Measurements from ENCODE around the gene RASA4B. TPM values are rescaled to one million over a fixed set of nuclear protein-coding genes. Genes with fewer than 3 reads are reported as not detected.
"Not testable (repeated sequence)": the region's sequence is repeated elsewhere in the genome, so short reads cannot be mapped to it uniquely, and the experiment has no call there.

The RASA4B gene
- polyA plus RNA-seq, 1 donor: 20.7 TPM

DNA sequence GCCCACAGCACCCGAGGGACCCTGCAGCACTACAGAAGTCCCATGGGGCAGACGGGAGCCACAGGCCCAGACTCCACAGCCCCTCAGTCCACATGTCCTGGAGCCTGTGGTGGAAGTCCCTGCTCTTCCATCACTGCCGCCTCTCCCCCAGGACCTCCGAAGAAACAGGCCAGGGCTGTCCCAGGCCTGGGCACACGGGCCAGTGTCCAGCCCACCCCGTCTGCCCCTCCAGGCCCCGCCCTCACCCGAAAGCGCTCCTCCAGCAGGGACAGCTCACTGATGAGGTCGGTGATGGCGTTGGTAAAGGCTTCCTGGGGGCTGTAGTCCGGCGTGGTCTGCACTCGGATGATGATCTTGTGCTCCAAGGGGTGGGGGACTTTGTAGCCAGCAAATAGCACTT lies 43.5 kb downstream of the RASA4B start:
- not testable (repeated sequence) for DNase-seq (ENCODE audit: low read depth)

DNA sequence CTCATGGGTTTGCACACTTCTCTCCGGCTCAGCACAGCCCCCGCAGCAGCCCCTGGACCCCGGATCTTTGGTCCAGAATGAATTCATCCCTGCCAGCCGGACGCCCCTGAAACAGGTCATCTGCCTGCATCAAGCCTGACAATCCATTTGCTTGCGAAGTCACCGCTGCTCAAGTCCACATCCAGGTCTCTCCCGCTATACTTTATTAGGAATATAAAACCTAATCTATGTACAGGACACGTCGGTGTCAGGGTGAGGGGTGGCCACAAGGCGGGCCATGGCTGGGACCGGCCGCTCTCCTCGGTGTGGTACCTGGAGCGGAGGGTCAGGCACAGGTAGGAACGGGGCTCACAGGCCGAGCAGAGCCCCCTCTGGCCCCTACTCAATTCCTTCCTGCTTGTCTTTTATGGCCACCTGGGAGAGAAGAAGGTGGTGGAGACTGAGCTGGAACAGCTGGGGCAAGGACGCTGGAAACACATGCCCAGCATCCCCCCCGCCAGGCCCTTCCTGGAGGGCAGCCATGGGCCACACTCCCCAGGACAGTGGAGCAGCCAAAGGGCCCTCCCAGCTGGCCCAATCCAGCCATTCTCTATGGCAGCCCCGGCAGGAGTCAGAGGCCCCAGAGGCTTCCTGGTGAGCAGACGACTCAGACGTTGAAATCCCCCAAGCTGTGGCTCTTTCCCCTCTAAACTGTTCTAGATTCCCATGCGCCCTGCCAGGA lies 44.1 kb downstream of the RASA4B start:
- DNase-seq (ENCODE audit: low read depth): no peak

DNA sequence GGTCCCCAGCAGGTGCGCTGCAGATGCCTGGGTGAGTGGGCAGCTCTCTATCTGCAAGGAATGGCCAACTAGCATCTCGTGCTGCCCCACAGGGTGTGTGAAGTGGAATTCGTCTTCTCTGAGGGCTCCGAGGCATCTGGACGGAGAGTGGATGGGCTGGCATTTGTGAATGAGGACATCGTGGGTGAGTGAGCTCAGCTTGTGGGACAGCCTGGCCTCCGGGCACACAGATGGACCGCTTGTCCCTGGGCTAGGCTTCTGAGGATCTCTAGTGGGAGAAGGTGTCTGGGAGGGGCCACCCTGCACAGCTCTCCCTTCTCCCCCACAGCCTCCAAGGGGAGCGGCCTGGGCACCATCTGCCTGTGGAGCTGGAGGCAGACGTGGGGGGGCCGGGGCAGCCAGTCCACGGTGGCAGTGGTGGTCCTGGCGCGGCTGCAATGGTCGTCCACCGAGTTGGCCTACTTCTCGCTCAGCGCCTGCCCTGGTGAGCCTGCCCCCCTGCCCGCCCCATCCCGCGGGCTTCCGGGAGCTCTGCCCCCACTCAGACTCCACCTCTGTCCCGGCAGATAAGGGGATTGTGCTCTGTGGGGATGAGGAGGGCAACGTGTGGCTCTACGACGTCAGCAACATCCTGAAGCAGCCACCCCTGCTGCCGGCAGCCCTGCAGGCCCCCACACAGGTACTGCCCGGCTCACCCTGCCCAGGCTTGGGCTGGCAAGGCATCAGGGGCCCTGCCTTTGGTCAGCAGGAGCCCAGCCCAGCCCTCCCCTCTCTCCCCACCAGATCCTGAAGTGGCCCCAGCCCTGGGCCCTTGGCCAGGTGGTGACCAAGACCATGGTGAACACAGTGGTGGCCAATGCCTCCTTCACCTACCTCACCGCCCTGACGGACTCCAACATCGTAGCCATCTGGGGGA lies 45.2 kb downstream of the RASA4B start:
- no peak for DNase-seq (ENCODE audit: low read depth)

DNA sequence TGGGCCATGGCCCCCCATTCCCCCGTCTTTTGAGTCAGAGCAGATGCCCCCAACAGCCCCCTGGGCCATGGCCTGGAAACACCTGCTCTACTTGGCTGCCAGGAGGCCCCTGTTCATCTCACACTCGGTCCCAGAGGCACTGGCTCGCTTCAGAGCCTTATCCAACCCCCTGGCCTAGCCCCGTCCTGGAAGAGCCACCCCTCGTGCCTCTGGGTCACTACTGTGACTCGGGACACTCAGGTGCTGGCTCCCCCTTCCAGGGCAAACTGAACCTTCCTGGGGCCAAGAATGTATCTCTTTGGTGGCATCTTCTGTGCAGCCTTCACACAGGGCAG lies 45.8 kb downstream of the RASA4B start:
- DNase-seq (ENCODE audit: low read depth): no peak

DNA sequence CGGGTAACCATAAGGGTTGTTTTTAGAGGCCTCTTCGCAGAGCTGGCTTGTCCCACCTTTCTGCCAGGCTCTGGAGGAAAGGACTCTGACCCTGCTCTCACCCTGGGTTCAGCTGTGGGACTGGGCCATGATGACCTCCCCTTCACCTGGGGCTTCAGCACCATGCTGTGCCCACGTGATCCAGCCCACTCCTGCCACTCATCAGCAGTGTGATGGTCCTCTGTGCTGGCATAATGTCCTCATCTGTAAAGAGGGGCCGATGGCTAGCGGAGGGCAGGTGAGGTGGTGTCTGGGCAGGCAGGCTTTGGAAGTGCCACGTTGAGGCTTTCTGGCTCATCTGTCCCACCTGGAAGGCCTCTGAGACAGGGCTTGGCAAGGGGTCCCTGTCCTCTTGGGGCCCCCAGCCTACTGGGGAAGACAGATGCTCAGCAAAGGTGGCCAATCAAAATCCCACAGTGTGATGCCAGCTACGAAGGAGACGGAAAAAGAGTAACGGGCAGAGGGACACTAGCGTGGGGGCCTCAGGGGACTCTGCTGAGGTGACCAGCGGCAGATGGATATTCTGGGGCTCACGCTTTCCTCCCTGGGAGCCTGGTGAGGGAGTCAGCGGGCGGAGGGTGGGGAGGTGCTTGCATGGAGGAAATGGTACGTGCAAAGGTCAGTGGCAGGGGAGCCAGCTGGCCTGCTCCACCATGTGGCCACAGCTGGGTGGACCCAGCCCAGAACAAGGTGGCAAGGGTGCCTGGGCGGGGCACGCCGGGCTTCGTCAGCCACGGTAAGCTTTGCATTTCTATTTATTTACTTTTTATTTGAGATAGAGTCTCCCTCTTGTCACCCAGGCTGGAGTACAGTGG lies 47.4 kb downstream of the RASA4B start:
- no peak for DNase-seq (ENCODE audit: low read depth)

DNA sequence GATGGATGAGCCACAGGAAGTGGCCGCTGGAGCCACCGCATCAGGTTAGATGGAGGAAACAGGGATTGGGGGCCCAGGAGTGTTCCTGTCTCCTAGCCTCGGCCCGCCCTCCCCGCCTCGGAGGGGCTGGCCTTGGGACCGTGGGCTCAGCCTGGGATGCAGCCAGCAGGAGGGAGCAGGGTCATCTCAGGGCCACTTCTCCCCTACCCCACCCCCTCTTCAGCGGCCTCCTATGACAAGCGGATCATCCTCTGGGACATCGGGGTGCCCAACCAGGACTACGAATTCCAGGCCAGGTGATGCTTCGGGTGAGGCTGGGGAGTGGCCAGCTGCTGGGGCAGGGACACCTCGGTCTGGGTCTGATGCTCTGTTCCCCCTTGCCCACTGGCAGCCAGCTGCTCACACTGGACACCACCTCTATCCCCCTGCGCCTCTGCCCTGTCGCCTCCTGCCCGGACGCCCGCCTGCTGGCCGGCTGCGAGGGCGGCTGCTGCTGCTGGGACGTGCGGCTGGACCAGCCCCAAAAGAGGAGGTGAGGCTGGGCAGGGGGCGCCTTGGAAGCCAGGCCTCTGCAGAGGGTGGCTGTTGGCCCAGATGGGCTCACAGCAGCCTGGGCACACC lies 48.1 kb downstream of the RASA4B start:
- DNase-seq (ENCODE audit: low read depth): no peak

DNA sequence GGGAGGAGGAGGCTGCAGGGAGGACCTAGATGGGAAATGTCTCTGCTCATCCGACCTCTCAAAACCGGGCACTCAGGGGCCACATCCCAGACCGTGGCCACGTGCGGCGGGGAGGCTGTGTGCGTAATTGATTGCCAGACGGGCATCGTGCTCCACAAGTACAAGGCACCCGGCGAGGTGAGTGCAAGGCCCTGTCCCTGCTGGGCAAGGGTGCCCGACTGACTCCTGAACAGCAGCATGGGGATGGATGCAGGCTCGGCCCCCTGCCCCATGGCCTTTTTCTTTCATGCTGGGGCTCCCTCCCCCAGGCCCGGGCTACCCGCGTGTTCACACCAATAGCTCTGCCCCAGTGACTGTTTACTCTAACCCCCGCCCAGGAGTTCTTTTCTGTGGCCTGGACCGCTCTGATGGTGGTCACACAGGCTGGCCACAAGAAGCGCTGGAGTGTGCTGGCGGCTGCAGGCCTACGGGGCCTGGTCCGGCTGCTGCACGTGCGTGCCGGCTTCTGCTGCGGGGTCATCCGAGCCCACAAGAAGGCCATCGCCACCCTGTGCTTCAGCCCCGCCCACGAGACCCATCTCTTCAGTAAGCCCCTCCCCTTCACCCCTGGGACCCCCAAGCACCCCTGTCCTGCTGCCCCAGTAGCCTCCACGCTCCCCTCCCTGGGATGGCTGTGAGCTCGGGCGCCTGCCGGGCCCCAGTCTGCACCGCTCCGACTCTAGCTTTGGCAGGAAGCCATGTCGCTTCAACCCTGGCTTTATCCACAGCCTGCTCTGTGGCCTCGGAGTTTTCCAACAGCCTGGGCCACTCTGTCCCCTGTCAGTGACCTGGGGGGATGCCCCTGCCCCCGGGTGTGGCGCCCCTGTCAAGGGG lies 48.9 kb downstream of the RASA4B start:
- DNase-seq (ENCODE audit: low read depth): no peak

DNA sequence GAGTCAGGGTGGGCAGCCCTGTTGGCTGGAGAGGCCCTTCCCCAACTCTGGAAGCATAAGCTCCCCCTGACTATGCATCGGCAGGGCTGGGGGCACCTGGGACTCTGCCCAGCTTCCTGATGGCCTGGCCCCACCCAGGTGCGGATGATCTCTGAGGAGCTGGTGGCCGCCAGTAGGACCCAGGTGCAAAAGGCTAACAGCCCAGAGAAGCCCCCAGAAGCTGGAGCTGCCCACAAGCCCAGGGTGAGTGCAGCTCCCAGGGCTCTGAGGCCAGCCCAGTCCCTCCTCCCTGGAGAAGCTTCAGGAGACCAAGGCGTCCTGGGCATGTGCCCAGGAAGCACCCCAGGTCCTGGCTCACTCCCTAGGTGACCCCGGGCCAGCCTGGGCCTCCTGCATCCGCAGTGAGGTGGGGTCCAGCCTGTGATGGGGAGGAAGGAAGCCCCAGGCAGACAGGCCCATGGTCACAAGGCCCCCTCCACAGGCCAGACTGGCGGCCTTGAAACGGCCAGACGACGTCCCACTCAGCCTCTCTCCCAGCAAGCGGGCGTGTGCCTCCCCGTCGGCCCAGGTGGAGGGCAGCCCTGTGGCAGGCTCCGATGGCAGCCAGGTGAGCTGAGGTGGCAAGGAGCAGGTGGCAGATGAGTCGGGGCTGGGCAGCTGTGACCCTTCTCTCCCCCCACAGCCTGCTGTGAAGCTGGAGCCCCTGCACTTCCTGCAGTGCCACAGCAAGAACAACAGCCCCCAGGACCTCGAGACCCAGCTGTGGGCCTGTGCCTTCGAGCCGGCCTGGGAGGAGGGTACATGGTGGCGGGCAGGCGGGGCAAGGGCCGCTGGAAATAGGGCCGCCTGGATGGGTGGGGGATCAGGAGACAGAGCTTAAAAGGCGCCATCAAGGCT lies 49.7 kb downstream of the RASA4B start:
- DNase-seq (ENCODE audit: low read depth): no peak

DNA sequence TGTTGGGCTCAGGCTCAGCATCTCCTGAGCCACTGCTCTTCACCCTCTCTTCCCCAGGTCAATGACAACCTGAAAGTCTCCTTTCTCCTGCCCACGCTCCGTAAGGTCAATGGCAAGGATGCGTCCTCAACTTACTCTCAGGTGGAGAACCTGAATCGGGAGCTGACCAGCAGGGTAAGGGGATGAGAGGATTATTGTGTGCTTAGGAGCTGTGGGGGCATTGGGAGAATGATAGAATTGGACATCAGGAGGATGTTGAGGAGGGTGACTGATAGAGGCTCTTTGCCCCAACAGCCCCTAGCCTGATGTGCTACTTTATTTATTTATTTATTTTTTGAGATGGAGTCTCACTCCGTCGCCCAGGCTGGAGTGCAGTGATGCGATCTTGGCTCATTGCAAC lies 51.5 kb downstream of the RASA4B start:
- no peak for DNase-seq (ENCODE audit: low read depth)

DNA sequence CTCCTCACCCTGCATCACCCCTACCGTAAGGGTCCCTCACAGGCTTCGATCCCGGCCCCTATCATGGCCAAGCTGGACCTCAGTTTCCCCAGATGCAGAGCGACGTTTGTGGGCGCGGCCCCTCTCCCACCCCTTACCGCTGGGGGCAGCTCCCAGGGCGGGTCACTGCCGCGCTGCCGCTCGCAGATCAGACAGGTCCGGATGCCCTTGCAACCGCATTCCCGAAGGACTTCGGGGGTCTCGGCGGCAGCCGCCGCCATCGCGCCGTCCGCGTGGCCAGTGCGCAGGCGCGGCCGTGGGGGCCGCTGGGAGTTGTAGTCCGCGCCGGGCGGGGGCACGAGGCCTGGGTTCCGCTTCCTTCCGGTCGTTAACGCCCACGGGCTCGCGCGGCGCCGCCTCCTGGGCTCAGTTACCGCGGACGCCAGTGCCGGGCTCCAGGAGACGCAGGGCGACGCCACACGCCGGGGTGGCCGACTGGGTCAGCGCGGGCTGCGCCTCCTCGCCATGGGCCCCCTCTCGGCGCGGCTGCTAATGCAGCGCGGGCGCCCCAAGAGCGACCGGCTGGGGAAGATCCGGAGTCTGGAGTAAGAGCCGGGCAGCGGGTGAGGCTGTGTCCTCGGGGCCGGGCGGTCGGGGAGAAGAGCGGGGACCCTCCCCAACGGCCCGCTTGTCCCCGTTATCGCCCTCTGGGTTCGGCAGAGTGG lies 52.8 kb downstream of the RASA4B start, which contains the start of the genes ALKBH4 and LRWD1:
TSS of gene ALKBH4 (minus strand) at position 287 of the 704 bp plus-strand sequence. CDS start at position 260, 27 bp downstream.
TSS of gene LRWD1 (plus strand) at position 408 of the 704 bp plus-strand sequence. CDS start at position 505, 97 bp downstream.
- peak; percentile 65 for DNase-seq (ENCODE audit: low read depth)

DNA sequence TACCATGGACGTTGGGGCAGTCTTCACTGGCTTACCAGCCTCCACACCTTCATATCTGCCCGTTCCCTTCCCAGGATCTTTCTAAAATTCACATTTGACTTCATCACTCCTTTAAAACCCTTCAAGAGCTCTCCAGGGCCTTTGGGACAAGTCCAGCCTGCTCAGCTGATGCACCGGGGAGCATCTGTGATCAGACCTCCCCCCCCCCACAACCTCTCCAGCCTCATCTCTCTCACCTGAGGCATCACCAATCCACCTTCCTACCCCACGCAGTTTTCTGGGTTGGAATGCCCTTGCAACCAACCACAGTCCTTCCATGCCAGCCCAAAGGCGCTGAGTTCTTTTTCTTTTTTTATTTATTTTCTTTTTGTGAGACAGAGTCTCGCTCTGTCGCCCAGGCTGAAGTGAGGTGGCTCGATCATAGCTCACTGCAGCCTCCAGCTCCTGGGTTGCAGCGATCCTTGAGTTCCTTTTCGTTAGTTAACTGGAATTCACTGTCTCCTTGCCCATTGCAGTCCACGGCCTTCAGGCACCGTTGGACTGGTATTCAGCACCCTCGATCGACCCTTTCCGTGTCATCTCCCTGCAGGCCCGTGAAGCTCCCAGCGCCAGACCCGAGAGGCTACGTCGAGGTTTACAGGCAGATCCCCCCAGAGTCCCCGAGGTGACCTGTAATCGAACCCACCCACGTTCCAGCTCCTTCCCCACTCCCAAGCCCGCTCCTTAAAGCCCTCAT lies 53.6 kb downstream of the RASA4B start:
- no peak for DNase-seq (ENCODE audit: low read depth)

DNA sequence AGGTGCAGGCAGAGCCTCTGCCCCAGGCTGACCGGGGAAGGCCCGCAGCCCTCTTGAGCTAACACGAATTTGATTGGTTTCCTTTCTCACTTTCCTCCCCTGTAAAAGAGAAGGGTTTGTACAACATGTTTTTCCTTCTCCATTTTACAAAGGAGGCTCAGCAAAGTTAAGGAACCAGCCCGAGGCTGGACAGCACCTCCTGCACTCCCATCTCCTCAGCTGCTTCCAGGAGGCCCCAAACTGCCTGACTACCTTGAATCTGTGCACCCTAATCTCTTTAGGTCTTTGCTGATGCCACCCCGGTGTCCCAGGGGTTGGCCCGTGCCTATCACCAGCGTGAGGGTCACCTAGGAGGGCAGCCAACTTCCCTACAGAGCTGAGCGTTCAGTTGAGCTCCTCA lies 57.1 kb downstream of the RASA4B start:
- DNase-seq (ENCODE audit: low read depth): no peak

DNA sequence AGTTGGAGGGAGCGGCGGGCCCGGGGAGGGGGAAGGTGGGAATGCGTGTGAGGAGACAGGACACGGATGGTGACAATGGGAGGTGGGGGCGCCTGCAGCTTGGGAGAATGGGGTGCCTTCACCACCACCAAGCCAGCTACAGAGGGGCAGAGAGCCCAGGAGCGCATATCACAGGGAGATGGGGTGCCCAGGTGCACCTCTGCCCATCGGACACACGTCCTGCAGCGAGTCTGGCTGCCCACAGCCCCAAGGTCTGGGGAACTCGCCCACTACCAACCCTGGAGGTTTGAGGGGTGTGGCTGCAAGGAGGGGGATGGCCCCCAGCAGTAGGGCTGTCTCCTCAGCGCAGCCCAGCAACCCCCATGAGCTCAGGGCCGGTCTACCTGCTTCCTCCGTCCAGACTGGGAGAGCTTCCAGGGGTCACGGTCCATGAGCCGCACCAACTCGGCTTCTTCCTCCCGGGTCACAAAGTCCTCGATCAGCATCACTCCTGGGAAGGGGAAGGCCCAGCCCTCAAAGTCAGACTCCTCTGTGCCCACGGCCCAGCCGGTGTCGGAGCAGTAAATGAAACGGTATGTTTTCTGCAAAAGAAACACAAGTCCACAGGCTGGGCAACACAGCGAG lies 58.2 kb downstream of the RASA4B start:
- DNase-seq (ENCODE audit: low read depth): no peak

DNA sequence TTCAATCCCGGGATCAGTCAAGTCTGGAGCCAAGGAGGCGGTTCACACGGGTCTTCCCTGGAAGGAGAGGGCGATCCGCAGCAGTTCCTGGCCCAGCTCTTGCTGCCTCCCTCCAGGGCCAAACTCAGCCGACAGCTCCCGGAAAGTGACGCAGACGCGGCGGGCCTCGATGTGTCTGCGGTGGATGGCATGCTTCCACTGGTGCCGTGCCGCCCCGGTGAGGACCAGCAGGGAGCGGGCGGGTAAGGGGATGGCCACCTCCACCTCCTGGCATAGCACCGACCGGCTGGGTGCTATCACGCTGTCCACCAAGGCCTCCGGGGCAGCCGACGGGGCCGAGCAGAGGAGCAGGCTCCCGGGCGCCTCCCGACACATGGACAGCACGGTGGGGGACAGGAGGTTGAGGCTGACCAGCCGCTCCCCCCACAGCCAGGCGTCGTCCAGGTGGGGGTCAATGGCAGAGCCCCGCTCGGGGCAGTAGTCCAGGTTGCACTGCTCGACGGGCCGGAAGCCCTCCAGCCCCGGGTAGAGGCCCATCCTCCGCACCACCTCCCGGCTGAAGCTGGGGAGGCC lies 60.1 kb downstream of the RASA4B start:
- no peak for DNase-seq (ENCODE audit: low read depth)

DNA sequence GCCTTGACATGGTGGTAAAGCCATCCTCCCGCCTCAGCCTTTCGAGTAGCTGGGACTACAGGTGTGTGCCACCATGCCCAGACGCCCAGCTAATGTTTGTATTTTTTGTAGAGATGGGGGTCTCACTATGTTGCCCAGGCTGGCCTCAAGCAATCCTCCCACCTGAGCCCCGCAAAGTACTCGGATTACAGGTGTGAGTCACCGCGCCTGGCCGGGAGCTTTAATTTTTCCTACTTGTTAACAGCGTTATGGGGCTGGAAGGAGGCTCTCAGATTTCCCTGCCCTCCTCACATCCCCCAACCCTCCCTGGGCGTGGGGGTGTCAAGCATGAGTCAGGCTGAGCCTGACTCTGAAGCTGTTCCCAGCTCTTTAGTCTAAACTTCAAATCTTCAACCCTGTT lies 61.2 kb downstream of the RASA4B start:
- no peak for DNase-seq (ENCODE audit: low read depth)

DNA sequence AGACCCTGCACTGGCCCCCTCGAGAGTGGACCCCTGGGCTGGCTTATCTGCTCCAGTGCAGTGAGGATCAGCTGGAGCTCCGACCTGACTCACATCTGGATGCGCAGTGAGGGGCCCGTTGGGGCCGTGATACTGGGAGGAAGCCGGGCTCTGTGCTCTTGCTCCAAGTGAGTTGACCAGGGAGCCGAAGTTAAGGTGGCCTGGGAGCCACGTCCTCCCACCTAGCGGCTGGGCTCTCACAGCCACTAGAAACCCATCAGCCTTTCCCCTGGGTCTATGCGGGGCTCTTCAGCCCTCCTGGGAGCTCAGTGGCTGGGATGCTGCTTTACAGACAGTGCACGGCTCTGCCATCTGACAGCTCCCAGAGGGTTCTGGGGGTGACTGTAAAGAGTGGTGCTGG lies 62.0 kb downstream of the RASA4B start:
- no peak for DNase-seq (ENCODE audit: low read depth)

DNA sequence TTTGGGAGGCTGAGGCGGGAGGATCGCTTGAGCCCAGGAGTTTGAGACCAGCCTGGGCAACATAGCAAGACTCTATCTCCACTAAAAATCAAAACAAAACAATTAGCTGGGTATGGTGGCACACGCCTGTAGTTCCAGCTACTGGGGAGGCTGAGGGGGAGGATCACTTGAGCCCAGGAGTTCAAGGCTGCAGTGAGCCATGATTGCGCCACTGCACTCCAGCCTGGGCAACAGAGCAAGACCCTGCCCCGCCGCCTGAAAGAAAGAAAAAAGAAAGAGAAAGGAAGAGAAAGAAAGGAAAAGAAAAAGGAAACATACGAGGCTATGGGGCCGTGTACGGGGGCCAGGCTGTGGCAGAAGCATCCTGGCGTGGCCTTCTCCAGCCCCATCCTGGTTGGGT lies 62.6 kb downstream of the RASA4B start:
- not testable (repeated sequence) for DNase-seq (ENCODE audit: low read depth)

Measured in forelimb muscle (tissue), 1 donor.